ENCODE measurements around the gene URB2.
"Not testable (repeated sequence)": the region's sequence is repeated elsewhere in the genome, so short reads cannot be mapped to it uniquely, and the experiment has no call there.

URB2 gene

DNA sequence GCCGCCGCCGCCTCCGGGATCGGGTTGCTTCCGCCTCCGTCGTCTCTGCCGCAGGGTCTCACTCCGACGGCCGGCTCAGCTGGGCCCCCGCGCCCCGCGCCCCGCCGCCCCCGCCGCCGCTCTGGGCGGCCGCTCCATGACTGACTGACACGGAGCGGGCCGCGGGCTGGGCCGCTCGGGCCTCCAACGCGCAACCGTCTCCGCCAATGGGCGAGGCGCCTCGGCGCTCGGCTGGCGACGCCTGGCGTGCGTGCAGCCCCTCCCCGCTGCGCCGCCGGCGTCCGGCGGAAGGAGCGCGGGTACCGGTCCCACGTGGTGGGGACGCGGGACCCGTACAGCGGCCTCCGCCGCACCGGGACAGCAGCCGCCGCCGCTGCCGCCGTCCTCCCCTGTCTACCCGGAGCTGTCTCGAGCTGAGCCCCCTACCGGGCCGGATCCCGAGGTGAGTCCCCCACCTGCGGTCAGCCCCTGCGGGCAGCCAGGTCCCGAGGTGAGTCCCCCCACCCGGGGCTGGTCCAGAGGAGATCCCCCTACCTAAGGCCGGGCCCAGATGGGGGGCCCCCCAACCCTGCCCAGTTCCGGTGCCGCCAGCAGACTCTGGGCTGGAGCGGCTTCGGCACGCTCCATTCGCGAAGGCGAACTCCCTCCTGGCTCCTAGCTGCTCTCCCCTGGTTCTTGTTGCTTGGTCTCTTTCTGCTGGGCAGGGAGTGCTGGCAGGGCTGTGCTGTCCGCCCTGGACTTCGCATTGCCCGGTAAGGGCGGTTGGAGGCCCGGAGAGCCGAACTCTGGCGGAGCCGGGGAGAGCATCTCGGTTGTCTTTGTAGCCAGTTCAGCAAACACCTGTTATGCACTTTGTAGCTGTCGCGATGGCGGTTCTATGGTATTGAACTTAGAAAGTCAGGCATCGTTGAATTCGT lies at the start of gene URB2, which contains the start of gene TAF5L:
URB2 (plus strand) TSS at position 333 of the 917 bp plus-strand sequence. CDS start 1,387 bp downstream, outside the sequence.
TAF5L (minus strand) TSS at position 208 of the 917 bp plus-strand sequence. CDS start 11,640 bp downstream, outside the sequence.
- in situ Hi-C loops (cut with HindIII; ENCODE audit: low sequenced_read_pairs), result no loop called here

DNA sequence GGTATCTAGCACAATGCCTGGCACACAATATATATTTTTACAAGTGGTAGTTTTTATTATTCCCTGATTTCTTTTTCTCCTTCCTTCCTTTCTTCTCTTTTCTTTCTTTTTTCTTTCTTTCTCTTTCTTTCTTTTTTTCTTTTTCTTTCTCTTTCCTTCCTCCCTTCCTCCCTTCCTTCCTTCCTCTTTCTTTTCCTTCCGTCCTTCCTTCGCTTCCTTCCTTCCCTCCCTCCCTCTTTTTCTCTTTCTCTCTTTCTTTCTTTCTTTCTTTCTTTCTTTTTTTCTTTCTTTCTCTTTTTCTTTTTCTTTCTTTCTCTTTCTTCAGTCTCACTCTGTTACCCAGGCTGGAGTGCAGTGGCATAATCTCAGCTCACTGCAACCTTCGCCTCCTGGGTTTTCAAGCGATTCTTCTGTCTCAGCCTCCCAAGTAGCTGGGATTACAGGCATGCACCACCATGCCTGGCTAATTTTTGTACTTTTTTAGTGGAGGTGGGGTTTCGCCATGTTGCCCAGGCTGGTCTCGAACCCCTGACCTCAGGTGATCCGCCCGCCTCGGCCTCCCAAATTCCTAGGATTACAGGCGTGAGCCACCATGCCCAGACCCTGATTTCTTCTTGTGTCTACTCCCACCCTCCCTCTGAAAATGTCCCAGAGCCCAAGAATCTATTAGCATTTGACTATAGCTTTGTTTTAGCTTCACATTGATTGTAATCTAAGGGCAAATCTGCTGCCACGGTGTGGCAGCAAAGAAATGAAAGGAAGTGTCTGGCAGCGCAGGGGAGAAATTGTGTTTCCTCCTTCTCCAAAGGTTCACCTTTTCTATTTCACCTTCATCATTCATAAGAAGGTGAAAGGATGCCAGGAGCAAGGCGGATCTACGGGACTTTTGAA lies 47.6 kb upstream of the URB2 start:
- in situ Hi-C loops (cut with HindIII; ENCODE audit: low sequenced_read_pairs), result no loop called here

- in situ Hi-C loops (cut with HindIII; ENCODE audit: low sequenced_read_pairs), result no loop called here
Measured at GRCh38 chr1:229579059-229579673, 46.9 kb upstream of the URB2 start.

DNA sequence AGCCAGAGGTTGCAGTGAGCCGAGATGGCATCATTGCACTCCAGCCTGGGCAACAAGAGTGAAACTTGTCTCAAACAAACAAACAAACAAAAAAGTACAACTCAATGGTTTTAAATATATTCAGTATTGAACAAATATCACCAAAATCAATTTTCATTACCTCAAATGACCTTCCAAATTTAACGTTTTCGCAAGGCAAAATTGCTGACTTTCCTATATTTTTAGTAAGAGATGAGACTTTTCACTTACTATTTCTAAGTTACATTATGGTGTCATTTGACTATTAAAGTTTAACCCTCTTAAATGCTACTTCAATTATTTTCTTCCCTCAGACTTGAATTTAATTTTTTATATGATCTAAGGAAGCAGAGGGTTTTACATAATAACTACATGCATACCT lies 44.6 kb upstream of the URB2 start:
- in situ Hi-C loops (cut with HindIII; ENCODE audit: low sequenced_read_pairs), result no loop called here

GRCh38 chr1:229582011-229582694 lies 43.9 kb upstream of the URB2 start:
- in situ Hi-C loops (cut with HindIII; ENCODE audit: low sequenced_read_pairs), result no loop called here

DNA sequence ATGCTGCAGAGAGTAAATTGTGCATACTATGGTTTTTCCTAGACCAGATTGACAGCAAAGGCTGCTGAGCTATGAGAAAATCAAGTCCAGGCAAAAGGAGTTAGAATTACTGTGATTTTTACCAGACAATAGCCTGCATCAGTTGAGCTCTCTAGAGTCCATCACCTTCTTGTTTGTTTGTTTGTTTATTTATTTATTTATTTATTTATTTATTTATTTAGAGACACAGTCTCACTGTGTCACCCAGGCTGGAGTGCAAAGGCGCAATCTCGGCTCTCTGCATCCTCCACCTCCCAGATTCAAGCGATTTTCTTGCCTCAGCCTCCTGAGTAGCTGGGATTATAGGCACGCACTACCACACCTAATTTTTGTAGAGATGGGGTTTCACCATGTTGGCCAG lies 43.3 kb upstream of the URB2 start:
- in situ Hi-C loops (cut with HindIII; ENCODE audit: low sequenced_read_pairs), result no loop called here

DNA sequence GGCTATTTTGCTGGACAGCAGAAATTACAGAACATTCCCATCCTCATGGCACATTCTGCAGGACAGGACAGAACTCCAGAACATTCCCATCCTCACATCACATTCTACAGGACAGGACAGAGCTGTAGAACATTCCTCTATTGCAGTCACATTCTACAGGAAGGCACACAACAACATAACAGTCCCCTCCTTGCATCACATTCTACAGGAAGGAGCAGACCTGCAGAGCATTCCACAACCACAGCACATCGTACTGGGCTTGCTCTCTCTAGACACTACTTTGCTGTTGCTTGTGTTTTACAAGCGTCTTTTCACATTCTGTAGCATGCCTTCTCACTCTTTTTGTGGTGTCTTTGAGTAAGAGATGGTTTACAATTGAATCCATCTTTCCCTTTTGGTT lies 40.7 kb upstream of the URB2 start:
- in situ Hi-C loops (cut with HindIII; ENCODE audit: low sequenced_read_pairs), result no loop called here

GRCh38 chr1:229590119-229590518 lies 35.9 kb upstream of the URB2 start:
- in situ Hi-C loops (cut with HindIII; ENCODE audit: low sequenced_read_pairs), result no loop called here

DNA sequence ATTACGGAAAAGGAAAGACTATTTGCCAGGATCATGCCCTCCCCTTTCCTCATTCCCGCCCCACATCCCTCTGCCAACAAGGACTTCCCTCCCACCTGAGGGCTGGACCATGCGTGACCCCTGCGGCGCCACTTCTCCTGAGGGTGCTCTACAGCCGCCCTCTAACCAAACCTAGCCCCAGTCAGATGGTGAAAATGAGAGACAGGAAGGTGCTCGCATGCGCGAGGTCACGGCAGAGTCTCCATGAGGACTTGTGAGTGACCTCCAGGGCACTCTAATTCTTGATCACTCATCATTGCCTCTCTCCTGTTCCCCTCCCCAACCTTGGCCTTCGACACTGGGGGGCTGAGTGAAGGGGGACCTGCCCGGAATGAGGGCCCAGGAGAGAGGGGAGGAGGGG lies 32.2 kb upstream of the URB2 start:
- in situ Hi-C loops (cut with HindIII; ENCODE audit: low sequenced_read_pairs), result no loop called here

- in situ Hi-C loops (cut with HindIII; ENCODE audit: low sequenced_read_pairs), result no loop called here
Measured at GRCh38 chr1:229594227-229595008, 31.6 kb upstream of the URB2 start.

GRCh38 chr1:229595876-229596275 lies 30.2 kb upstream of the URB2 start:
- in situ Hi-C loops (cut with HindIII; ENCODE audit: low sequenced_read_pairs), result not testable (repeated sequence)

DNA sequence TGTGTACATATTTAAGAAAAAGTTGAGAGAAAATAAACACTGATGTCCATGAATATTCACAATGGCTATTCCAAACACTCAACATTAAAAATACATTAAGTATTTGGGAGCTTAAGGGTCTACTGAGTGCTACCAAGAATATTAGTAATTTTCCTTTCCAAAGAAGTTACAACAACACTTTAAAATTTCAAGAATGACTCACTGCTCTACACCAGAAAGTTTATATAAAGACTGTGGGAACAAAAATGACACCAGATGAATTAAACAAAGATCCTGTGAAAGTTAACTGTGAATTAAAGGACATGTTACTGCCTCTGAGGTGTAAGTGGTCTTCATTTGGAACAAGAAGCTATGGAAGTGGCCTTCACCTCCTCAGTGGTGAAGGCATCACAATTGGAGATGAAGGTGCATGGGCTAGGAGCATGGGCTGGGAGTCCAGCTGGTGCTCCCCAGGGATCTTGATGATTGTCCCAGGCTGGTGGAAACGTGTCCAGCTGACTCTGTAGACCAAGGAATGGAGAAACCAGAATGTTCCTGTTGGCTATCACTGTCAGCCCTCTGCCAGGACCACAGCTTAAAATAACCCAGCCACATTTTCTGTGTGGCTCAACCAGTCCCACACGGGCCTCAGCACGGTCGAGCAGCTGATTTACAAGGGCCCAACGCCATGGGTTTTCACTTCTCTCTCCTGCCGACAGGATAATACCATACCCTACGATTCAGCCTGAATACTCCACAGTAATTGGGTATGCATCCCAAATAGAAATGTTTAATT lies 28.9 kb upstream of the URB2 start:
- in situ Hi-C loops (cut with HindIII; ENCODE audit: low sequenced_read_pairs), result no loop called here

DNA sequence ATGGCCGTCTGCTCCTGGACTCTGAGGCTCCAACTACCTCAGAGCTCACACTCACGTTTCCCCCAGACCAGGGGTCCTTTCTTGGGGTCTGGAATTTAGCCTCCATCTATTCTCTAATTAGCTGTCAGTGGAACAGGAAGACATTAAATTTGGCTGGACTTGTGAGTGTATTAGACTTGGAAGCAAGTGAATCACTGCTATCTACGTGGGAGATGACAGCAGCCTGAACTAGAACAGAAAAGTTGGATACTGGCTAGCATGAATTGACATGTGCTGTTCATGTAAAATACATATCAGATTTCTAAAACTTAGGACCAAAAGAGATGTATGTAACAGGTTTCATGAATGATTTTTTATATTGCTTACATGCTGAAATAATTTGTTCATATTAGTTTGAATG lies 28.2 kb upstream of the URB2 start:
- in situ Hi-C loops (cut with HindIII; ENCODE audit: low sequenced_read_pairs), result no loop called here

GRCh38 chr1:229599218-229599954 lies 26.7 kb upstream of the URB2 start:
- in situ Hi-C loops (cut with HindIII; ENCODE audit: low sequenced_read_pairs), result no loop called here

- in situ Hi-C loops (cut with HindIII; ENCODE audit: low sequenced_read_pairs), result loop anchor here (5.0 kb wide), 1 partner anchor 72 kb away; no protein-coding TSS in a partner anchor
Measured at GRCh38 chr1:229600229-229600628, 25.8 kb upstream of the URB2 start.

DNA sequence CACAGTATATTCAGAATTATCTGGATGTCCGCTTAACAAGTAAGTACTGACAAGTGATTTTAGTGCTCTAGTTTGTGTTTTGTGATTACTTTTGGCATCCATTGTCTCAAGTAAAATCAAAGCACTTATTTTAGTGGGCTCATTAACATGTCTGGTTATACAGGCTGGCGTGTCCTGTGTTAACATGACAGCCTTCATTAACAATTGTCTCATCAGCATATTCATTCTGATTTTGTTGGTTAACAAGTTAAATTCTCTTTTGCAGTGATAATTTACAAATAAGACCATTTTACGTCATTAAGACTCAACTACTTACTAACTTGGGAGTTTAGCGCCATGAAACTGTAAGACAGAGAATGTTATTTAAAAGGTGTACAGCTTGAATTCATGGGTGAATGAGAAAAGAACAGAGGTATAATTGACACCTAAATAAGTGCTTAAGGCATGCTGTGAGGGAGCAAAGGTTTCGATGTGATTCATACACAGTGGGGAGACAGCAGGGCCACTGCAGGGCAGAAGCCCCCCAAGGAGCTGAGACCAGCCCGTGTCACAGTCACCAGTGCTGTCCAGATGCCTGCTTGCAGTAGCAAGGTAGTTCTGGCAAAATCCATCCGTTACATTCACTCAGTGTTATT lies 22.6 kb upstream of the URB2 start:
- in situ Hi-C loops (cut with HindIII; ENCODE audit: low sequenced_read_pairs), result loop anchor here (5.0 kb wide), 1 partner anchor 69 kb away; no protein-coding TSS in a partner anchor

- in situ Hi-C loops (cut with HindIII; ENCODE audit: low sequenced_read_pairs), result no loop called here
Measured at GRCh38 chr1:229607370-229607769, 18.7 kb upstream of the URB2 start.

- in situ Hi-C loops (cut with HindIII; ENCODE audit: low sequenced_read_pairs), result no loop called here
Measured at GRCh38 chr1:229608590-229608989, 17.5 kb upstream of the URB2 start.

Measured in endothelial cell of hepatic sinusoid (primary cell).